HG03439 (cell line): ENCODE results near the gene BEAN1.
"Not testable (repeated sequence)": the region's sequence is repeated elsewhere in the genome, so short reads cannot be mapped to it uniquely, and the experiment has no call there.

Experiments
- ATAC-seq: cut with Tn5 transposase; IDR thresholded peaks from one replicate; pipeline ENCODE4 v1.9.1; 2021; ENCODE audit warnings: mild to moderate bottlenecking, moderate library complexity; ENCODE audit not compliant: unreplicated experiment

Gene BEAN1

DNA sequence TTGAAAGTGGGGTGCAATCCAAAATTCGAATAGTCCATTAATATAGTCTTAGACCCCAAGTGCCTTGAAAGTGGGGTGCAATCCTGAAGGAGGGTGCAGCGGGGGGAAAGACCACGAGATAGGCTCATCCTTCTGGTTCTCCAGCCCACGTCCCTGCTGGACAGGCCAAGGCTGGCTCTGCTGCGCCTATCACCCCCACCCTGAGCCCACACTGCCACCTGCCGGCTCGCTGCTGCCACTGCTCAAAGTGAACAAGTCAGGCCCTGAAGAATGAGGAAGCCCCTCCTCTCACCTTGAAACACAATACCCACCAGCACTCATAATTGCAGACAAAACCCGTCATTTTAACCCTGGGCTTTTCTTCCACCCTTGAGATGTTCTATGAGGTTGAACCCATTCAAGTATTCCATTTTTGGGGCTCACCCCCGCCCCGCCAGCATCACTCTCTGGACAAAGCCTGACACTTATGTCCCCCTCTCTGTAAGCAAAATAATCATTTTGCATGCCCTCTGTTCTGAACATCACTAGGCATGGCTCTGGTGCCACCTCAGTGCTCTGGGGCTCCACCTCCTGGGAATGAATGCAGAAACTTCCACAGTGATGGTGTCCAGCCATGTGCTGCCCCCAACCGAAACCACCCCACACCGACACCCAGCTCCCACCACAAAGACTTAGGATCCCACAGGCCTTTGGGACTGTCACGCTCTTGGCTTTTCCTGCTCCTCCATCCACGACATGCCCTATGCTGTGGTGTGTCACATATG is 56.8 kb downstream of the BEAN1 start:
- peak; percentile 58 for ATAC-seq

DNA sequence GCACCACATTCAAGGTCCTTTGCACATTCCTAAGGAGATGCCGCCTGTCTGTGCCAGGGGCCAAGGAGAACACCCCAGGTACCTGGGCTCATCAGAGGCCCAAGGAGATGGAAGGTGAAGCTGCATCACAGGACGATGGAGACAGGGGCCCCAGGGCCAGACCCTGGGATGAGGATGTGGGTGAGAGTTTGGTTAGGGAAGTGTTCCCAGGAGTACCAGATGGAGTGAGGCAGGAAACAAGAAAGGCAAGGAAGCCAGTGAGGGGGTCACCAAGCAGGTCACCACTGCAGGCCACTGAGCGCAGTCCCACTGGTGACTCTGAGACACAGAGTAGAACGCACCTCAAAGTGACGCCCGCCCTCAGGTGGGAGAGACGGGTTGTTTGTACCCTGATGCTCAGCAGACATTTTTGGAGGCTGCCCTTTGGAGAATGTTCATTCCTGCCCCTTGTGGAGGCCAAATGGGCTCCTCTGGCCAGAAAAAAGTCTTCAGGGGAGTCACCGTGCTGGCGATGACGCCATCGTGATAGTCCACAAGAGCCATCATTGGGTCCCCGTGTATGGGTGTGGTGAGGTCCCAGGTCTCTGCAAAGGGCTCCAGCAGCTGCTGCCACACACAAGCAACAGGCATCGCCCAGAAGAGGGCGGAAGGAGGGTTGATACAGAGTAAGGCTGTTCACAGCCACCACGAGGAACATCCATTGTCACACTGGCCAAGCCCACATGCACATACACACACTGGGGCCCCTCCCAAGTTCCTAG is 57.5 kb downstream of the BEAN1 start:
- no peak for ATAC-seq

DNA sequence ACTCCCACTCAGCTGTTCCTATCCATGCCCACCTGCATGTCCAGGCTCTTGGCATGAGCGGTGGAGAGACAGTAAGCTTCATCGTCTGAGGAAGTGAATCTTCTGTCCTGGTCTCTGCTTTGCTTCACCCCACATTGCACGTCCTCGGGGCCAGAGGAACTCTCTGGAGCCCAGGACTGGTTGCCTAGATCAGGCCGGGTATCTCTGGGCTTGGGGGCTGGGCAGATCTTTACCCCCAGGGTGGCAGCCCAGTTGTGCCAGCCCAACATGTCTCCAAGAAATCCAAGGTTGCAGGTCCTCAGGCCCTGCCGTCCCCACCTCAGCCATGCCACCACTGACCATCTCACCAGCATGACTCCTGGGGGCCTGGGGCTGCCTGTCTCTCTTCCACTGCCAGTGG is 58.3 kb downstream of the BEAN1 start:
- no peak for ATAC-seq

DNA sequence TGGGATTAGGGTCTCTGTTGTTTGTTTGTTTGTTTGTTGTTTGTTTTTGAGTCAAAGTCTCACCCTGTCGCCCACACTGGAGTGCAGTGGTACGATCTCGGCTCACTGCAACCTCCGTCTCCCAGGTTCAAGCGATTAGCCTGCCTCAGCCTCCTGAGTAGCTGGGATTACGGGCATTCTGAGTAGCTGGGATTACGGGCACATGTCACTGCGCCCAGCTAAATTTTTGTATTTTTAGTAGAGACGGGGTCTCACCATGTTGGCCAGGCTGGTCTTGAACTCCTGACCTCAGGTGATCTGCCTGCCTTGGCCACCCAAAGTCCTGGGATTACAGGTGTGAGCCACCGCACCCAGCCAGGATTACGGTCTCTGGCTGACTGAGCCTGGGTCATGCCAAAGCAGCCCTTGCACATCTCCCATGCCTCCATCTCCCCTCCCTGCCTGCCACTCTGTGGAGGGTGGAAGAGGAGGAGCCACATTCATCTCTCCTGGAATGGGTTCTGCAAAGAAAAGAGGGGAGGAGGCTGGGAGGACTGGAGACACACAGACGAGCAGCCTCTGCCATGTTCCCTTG is 59.2 kb downstream of the BEAN1 start:
- ATAC-seq: no peak

DNA sequence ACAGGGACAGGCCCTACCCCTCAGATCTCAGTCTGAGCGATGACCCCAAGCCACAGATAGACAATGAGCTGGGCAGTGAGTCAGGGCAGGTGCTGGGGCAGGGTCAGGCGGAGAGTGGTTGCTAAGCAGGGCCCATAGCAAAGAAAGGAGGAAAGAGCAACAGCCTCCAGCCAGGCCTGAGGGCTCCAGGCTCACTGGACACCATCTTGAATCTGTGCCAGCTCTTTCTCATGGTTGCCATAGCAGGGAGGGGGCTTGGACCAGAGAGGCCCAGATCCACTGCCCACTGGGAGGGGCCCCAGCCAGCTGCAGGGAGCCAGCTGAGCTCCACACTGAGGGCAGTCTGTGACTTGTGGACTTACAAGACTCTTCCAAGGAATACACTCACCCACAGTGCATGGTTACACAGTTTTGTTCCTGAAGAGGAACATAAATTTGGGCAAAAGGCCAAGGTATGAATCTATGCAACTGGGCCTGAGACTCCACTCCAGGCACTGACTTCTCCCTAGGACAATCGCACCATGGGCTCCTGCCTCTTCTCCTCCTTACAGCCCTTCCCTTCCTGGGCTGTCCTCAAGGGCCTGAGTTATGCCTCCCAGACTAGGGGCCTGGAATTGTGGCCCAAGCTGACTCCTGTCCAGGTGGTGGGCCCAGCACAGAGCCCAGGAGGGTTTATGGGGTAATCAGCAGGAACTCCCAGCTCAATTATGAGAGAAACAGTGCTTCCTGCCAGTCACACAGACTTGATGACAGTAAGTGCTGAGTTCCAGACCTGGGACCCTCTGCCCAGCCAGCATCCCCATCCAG is 59.9 kb downstream of the BEAN1 start:
- no peak for ATAC-seq

DNA sequence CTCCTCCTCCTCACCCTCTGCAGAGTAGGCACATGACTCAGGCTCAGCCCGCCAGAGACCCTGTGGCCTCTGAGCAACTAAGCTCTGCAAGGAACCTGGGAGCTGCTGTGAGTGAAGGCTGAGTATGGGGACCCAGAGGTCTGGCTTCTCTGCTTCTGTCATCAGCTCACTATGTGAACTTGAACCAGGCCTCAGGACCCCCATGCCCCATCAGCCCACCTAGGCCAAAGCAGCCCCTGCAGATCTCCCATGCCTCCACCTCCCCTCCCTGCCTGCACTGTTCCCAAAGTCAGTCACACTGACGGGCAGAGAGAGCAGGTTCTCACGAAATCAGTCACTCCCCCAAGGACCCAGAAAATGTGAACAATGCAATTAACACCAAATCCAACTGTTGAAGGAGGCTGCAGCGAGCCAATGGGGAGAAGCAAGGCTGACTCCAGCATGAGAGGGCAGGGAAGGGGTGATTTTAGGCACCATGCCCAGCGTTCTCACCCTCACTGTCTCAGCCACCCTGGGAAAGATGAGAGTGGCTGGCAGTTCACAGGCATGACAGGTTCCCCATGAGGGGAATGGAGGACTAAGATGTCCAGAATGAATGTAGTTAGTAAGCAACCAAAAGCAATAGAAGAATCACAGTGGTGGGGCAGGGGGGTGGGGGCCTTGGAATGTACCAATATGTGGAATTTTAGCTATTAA is 60.6 kb downstream of the BEAN1 start:
- no peak for ATAC-seq

DNA sequence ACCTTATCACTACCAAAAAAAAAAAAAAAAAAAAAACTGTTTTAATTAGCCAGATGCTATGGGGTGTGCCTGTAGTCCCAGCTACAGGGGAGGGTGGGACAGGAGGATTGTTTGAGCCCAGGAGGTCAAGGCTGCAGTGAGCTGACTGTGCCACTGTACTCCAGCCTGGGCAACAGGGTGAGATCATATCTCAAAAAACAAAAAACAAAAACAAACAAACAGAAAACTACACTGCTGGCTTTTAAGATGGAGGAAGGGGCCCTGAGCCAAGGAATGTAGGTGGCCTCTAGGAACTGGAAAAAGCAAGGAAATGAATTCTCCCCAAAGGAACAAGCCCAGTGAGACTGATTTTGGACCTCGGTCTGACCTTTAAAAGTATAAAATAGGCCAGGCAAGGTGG is 61.4 kb downstream of the BEAN1 start:
- no peak for ATAC-seq

DNA sequence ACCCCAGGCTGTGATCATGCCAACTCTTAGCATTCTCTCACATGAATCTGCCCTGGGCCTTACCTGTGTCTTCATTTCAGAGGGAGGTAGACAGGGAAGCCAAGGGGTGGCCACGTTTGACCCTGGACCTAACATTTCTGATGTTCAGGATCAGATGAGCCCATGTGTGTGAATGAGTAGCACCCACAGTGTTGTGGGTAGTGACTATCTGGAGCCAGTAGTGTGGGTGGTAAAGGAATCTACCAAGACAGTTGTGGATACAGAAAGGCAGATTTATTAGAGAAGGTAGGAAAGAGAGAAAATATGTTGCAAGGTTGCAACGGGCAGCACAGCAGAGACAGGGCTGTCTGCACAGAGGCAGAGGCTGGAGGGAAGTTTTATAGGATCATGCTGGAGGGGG is 62.3 kb downstream of the BEAN1 start:
- no peak for ATAC-seq

DNA sequence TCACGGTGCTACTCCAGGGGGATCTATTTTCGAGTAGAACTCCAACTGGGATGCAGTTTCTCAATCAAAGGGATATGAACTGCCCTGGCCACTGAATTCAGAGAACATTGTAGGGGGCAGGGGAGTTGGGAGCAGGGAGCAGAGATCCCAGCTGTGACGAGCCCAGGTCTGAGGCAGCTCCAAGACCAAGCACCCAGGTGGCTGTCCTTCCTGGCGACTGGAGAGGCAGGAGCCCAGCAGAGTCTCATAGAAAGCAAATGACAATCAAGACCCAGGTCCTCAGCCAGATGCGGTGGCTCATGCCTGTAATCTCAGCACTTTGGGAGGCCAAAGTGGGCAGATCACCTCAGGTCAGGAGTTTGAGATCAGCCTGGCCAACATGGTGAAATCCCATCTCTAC is 62.7 kb downstream of the BEAN1 start:
- no peak for ATAC-seq

DNA sequence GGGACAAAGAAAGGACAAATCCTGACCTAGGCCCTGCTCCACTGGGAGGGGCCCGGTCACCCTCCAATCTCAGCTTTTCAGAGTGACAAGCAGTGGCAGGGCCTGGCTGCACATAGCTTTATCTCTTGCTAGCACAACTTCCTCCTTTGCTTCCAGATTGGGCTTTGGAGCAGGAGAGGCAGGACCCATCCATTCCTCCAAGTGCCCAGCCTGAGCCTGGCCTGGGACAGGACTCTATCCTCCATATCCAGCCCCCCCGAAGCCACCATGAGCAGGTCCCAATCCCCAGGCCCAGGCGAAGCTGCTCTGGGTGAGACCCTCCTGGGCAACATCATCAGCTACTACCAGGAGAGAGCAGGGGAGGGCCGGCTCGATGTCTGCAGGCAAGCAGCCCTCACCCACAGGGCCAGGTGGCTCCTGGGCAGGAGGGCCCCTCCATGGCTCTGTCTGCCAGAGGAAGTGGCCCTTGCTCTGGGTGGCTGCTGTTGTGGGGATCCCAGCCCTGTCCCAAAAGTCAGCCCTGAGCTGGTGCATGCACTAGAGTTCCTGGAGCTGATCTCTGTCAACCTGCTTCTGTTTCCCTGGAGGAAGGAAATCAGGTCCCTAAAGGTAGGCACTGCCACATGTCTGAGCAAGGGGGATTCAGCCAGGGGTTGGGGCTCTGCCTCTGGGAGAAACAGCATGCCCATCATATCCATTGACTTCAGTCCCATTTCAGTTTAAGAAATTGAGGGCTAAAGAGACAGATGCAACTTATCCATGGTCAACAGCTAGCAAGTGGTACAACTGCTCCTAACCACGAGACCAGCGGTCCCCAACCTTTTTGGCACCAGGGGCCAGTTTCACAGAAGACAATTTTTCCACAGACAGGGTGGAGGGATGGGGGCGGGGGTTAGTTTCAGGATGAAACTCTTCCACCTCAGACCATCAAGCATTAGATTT is 64.0 kb downstream of the BEAN1 start:
- ATAC-seq: no peak

DNA sequence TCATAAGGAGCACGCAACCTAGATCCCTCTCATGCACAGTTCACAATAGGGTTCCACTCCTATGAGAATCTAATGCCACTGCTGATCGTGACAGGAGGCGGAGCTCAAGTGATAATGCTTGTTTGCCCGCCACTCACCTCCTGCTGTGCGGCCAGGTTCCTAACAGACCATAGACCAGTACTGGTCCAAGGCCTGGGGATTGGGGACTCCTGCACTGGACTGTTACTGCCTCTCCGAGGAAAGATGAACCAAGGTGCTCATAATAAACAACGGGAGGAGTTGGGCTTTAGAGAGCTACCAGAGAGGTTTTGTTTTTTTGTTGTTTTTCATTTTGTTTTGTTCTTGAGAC is 64.6 kb downstream of the BEAN1 start:
- ATAC-seq: no peak

DNA sequence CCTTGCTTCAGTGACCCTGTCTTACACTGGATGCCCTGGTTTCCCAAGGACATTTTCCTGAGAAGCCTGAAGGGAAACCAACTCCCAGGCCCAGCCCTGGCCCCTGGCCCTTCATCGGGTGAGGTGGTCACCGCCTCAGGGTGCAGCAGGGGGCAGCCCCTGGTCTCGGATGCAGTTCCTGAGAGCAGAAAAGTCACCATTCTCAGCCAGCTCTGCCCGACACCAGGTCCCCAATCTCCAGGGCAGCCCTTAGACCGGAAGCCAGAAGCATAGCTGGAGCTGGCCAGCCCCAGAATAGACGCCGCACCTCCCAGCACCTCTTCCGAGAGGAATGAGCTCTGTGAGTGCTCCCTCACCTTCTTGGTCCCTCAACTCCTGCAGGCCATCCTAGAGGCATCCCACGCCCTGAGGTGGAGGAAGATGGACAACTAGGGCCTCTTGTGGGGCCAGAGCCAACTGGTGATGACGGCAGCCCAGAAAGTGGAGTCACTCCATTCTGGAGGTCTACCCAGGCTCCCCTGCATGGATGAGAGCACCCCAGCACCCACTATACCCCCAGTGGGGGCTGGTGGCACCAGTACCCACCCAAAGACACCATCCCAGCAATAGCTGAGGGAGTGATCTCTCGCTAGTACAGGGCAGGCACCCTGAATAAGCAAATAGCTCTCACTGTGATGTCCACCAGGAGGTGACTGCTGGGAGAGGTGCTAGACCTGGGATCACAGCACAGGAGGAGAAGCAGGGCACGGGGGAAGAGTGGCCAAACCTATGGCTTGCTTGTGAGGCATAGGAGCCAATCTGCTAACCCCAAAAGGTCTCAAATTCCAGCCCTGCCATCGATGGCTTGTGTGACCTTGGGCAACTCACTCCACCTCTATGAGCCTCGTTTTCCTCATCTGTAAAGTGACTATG is 66.7 kb downstream of the BEAN1 start:
- ATAC-seq: no peak

DNA sequence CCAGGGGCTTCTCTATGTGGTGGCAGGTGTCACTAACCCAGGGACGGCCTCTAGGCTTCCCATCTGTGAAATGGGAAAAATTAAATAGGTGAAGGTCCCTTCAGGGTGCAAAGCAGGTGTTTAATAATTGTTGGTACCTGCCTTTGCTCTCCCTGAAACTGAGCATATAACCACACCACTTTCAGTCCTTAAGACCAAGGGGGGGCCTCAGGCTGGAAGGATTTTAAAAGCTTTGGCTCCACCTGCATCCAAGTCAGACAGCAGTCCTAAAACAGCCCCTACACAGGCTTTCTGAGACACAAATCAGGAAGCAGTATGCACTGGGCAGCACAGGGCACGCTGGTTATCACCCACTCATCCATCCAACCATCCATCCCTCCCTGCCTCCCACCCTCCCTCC is 67.8 kb downstream of the BEAN1 start:
- ATAC-seq: no peak

DNA sequence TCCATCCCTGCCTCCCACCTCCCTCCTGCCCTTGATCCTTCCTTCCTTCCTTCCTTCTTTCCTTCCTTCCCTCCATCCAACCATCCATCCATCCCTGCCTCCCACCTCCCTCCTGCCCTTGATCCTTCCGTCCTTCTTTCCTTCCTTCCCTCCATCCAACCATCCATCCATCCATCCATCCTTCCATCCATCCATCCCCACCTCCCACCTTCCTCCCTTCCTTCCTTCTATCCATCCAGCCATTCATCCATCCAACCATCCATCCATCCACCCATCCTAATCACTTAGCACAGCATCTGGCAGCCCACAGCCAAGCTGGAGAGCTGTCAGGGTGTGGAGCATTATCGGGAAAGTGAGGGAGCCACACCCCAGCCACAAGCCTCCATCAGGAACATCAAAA is 68.3 kb downstream of the BEAN1 start:
- ATAC-seq: no peak

DNA sequence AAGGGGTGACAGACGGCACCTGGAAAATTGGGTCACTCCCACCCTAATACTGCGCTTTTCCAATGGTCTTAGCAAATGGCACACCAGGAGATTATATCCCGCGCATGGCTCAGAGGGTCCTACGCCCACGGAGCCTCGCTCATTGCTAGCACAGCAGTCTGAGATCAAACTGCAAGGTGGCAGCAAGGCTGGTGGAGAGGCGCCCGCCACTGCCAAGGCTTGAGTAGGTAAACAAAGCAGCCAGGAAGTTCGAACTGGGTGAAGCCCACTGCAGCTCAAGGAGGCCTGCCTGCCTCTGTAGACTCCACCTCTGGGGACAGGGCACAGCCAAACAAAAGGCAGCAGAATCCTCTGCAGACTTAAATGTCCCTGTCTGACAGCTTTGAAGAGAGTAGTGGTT is 69.1 kb downstream of the BEAN1 start:
- not testable (repeated sequence) for ATAC-seq

DNA sequence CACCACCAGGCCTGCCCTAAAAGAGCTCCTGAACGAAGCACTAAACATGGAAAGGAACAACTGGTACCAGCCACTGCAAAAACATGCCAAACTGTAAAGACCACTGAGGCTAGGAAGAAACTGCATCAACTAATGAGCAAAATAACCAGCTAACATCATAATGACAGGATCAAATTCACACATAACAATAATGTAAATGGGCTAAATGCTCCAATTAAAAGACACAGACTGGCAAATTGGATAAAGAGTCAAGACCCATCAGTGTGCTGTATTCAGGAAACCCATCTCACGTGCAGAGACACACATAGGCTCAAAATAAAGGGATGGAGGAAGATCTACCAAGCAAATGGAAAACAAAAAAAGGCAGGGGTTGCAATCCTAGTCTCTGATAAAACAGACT is 70.8 kb downstream of the BEAN1 start:
- ATAC-seq: not testable (repeated sequence)

DNA sequence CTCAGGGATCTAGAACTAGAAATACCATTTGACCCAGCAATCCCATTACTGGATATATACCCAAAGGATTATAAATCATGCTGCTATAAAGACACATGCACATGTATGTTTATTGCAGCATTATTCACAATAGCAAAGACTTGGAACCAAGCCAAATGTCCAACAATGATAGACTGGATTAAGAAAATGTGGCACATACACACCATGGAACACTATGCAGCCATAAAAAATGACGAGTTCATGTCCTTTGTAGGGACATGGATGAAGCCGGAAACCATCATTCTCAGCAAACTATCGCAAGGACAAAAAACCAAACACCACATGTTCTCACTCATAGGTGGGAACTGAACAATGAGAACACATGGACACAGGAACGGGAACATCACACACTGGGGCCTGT is 74.5 kb downstream of the BEAN1 start:
- not testable (repeated sequence) for ATAC-seq

DNA sequence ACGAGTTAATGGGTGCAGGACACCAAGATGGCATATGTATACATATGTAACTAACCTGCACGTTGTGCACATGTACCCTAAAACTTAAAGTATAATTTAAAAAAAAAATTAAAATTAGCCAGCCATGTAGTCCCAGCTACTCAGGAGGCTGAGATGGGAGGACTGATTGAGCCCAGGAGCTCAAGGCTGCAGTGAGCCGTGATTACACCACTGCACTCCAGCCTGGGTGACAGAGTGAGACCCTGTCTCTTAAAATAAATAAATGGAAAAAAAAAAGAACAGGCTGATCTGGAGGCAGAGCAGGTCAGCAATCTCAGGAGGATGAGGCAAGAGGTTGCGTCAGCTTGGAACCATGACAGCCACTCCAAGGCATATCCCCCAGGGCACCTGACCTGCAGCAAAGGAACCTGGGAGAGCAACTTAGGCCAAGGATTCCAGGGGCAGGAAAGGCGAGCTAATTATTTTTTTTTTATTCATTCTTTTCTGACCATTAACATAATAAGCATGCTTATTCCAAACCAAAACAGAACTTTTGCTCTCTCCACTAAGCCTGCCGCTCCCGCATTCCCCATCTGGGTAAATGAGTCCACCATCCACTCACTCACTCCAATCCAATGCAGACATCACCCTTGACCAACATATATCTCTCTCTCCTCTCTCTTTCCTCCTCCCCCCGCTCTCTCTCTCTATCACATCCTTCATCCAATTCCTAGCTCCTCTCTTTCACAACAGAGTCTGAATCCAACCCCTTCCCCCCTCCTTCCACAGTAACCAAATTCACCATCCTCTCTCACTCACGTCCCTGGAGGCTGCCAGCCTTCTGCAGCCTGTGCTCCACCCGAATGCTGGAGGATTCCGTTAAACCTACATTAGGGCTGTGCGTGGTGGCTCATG is 75.2 kb downstream of the BEAN1 start:
- no peak for ATAC-seq
